Measurements from ENCODE around the gene PFKL.

The PFKL gene

DNA sequence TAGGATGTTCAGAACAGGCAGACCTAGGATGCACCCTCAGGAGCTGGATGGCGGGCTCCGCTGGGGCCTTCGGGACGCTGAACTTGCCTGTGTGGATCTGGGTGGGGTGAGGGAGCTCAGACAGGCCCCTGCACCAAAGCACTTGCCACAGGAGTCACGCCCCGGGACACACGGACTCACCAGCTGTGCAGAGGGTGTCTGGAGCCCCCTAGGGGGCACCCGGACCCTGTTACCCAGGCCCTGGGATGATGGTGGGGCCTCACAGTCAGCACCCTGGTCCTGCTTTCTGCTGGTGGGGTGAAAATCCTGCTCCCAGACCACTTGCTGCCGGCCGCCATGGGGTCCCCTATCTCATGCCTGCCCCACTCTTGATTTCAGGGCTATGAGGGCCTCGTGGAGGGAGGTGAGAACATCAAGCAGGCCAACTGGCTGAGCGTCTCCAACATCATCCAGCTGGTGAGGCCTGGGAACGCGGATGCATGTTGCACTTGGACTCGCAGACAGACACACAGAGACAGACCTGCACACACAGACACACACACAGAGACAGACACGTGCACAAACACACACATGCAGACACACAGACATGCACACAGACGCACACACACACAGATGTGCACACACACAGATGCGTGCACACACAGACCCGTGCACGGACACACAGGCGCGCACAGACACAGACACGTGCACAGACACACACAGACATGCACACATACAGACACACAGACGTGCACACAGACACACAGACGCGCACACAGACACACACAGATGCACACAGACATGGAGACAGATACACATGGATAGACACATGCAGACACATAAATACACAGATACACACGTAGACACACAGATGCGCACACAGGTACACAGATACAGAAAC, 11.0 kb downstream of the PFKL start:
- no peak for DNase-seq (ENCODE audit: insufficient read length, low spot score)

GRCh38 chr21:44312089-44312488, 12.2 kb downstream of the PFKL start:
- DNase-seq (ENCODE audit: insufficient read length, low spot score): no peak
- FAIRE-seq: no peak

More for the DNA sequence above, 11.0 kb downstream of the PFKL start:
- FAIRE-seq: no peak

DNA sequence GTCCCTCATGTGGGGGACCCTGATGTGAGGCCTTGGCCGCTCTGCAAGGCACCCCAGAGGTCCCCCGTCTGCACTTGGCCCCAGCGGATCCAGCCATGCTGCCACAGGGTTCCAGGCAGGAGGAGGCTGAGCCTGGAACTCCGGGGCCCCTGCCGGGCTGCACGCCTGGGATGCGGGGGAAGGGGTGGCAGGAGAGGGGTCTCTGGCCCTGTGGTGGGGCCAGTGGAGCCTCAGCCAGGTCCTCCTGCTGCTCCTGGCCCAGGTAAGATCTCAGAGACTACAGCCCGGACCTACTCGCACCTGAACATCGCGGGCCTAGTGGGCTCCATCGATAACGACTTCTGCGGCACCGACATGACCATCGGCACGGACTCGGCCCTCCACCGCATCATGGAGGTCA, 12.9 kb downstream of the PFKL start:
- DNase-seq (ENCODE audit: insufficient read length, low spot score) (no peak), FAIRE-seq (no peak)

- DNase-seq (ENCODE audit: insufficient read length, low spot score) (no peak), FAIRE-seq (no peak)
Measured at GRCh38 chr21:44313451-44313850, 13.6 kb downstream of the PFKL start.

DNA sequence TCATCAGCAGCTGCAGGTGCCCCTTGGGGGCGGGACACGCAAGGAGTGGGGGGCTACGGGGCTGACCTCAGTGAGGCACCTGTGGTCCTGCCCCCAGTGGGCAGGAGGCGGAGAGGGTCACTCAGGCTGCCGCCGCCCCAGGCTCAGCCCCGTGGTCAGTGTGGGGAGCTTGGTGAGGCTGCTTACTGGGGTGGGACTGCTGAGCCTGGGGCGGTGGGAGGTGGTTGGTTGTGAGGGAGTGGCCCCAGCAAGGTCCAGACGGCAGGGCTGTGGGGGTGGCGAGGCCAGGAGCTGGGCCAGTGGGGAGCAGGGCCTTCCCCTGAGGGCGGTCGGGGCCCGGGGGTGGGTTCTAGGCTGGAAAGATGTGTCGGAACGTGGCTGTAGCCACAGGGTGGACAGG, 14.3 kb downstream of the PFKL start:
- no peak for DNase-seq (ENCODE audit: insufficient read length, low spot score)
- no peak for FAIRE-seq

GRCh38 chr21:44314561-44314960, 14.7 kb downstream of the PFKL start:
- FAIRE-seq (no peak), DNase-seq (ENCODE audit: insufficient read length, low spot score) (no peak)

DNA sequence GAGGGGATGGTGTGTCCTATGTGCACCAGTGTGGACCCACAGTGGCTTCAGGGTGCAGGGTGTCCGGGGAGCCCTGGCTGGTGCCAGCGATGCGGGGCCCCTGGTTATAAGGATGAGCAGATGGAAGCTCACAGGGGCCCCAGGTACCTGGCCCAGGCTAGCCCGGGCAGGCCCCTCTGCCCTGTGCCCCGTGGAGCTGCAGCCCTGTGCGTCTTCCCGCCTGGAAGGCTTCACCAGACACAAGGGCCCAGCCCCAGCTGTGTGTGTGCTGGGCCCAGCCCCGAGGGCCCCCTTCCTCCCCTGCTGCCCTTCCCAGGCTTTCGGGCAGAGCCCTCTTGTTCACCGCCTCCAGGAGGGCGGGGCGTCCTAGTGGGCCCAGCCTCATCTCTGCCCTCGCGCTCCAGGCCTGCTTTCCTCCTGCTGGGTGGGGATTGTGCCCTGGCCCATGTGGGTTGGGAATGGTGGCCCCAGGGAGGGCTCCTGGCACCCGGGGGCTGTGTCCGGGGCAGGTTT, 15.9 kb downstream of the PFKL start:
- DNase-seq (ENCODE audit: insufficient read length, low spot score): no peak
- FAIRE-seq: no peak

GRCh38 chr21:44316277-44316900, 16.5 kb downstream of the PFKL start:
- no peak for DNase-seq (ENCODE audit: insufficient read length, low spot score)
- no peak for FAIRE-seq

GRCh38 chr21:44317241-44317782, 17.5 kb downstream of the PFKL start:
- DNase-seq (ENCODE audit: insufficient read length, low spot score) (no peak), FAIRE-seq (no peak)

DNA sequence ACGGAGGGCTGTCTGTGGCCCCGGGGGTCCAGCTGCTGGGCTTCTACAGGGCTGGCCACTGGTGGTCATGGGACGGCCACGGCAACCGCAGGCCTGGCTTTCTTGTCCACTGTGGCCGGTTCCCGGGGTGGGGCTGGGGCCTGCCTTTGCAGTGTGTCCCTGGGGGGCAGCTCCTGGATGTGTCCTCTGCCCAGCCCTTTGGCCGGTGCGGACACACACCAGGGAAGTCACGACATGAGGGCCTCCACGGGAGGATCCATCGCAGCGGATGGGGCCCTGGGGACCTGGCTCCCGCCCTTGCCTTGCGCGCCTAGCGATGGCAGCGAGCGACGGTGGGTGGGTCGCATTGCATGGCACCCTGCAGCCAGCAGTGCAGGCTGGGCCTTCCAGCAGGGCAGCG, 18.0 kb downstream of the PFKL start:
- DNase-seq (ENCODE audit: insufficient read length, low spot score): no peak
- no peak for FAIRE-seq

GRCh38 chr21:44318489-44319285, 18.8 kb downstream of the PFKL start:
- no peak for FAIRE-seq
- no peak for DNase-seq (ENCODE audit: insufficient read length, low spot score)

DNA sequence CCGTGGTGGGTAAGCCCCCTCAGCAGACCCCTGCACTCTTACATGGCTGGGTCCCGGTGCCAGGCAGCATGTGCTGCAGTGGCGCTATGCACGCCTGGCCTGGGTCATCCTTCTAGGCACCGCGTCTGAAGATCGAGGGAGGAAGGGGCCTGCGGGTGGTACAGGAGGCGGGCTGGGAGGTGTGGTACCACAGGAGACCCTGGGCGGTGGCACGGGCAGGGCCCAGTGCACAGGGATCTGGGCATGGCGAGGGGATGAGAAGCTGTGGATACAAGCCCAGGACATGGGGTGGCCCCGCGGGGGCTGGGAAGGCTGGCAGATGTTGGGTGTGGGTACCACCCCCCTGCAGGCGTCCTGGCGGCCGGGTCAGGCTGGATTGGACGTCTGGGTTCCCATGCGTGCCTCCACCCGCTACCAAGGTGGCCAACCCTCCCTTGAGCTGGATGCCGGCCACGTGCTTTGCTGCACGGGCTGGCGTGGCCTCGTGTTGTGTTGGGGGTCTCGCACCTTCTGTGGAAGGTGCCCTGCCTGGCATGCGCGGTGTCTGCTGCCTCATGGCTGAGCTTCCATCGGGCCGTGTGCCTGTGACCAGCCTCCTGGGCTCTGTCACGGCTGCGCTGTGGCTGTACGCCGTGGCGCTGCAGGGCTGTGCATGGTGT, 19.7 kb downstream of the PFKL start:
- DNase-seq (ENCODE audit: insufficient read length, low spot score) (no peak), FAIRE-seq (no peak)

GRCh38 chr21:44320847-44321246, 21.0 kb downstream of the PFKL start:
- FAIRE-seq (no peak), DNase-seq (ENCODE audit: insufficient read length, low spot score) (no peak)

DNA sequence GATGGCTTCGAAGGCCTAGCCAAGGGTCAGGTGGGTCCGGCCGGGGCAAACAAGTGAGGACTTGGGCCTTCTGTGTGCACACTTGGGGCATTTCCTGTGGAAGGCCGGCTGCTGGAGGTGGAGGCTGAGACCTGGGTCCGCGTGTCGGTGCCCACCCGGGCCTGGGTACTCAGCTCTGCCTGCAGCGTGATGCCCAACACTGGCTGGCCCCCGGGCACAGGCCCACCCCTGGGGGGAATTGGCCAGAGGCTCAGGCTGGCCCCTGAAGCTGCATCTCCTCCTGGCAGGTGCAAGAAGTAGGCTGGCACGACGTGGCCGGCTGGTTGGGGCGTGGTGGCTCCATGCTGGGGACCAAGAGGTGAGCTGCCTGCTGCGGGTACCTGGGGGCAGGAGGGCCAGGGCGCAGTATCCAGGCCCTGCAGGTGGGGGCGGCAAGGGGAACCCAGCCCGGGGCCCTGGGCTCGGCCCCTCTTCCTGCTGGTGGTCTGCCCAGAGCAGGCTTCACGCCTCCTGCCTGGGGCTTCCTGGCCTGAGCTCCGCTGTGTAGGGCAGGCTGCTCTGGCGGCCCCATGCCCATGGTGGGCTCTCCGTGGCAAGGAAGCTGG, 22.1 kb downstream of the PFKL start:
- FAIRE-seq (no peak), DNase-seq (ENCODE audit: insufficient read length, low spot score) (no peak)

DNA sequence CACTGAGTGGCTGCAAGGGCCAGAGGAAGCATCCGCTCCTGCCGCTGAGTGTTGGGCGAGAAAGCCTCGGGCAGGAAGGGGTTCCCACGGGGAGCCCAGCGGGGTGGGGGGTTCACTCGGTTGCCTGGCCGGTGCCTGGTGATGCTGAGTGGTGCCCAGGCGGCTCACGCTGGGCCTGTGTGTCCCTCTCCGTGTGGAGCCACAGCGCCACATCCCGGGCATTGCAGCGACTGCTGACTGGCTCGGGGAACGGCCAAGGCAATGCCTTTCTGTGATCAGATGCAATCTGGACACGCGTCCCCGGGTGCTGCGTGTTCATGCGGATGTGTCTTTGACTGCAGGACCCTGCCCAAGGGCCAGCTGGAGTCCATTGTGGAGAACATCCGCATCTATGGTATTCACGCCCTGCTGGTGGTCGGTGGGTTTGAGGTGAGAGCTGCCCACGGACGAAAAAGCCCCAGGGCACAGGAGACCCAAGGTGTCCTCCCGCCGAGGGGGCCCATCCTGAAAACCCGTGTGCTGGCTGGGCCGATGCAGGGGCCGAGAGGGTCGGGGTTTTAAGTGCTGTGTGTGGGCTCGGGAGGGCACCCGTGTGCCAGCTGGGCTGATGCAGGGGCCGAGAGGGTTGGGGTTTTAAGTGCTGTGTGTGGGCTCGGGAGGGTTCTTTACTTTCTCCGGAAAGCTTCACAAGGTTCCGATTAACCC, 22.9 kb downstream of the PFKL start:
- FAIRE-seq (no peak), DNase-seq (ENCODE audit: insufficient read length, low spot score) (no peak)

- no peak for FAIRE-seq
Measured at GRCh38 chr21:44323591-44323990, 23.7 kb downstream of the PFKL start.

DNA sequence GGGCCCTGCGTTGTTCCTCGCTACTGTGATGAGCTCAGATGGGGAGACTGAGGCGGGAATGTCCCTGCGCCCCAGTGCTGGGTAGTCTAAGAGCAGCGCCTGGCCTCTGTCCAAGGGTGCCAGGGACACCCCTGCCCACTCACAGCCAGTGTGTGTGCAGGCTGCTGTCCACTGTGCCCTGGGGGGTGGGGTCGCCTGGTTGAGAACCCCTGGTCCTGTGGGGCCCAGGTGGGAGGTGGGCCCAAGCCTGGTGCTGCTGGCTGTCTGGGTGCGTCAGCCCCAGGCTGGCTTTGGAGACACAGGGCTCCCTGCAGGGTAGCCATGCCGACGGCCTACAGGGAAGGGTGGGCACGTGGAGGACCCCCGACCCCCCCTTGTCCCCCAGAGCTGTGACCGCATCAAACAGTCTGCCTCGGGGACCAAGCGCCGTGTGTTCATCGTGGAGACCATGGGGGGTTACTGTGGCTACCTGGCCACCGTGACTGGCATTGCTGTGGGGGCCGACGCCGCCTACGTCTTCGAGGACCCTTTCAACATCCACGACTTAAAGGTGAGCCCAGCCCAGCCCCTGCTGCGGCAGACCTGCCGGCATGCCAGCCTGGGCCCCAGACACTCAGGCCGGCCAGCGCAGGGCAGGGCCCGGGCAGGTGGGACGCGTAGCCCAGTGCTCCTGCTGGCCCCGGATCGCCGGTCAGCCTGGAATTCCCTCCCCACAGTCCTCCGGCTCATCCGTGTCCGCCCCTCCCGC, 24.4 kb downstream of the PFKL start:
- no peak for FAIRE-seq
- no peak for DNase-seq (ENCODE audit: insufficient read length, low spot score)

More at GRCh38 chr21:44323591-44323990, 23.7 kb downstream of the PFKL start:
- DNase-seq (ENCODE audit: insufficient read length, low spot score): no peak

DNA sequence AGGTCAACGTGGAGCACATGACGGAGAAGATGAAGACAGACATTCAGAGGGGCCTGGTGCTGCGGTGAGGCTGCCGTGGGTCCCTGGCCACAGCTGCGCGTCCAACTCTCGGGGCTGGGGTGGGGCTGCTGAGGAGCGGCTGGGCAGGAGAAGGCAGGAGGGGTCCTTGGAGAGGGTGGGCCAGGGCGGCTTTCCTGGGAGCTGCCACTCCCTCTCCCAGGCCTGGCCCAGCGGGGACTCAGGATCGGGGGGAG, 24.9 kb downstream of the PFKL start:
- DNase-seq (ENCODE audit: insufficient read length, low spot score): no peak
- no peak for FAIRE-seq

Measured in GM19239 (cell line).